ENCODE measurements around the gene ASCC1. TPM values are rescaled to one million over a fixed set of nuclear protein-coding genes. Genes with fewer than 3 reads are reported as not detected.

The ASCC1 gene
- total RNA-seq, 4 donors from 2014 or later: 23.5 to 37.8 (median 29.8) TPM

DNA sequence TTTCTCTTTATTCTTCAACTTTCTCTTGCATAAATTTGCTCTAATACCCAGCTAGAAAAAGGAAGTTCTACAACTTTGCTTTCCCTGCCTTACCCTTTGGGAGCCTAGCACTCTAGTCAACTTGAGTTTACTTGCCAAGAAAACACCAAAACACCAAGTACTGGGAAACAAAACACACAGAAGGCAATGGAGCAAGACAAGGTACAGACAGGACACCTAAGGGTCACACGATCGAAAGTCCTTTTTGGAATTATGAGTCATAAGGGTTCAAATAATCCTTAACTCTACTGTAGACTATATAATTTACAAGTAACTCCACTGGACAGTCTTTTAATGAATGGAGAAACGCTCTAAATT is 42.8 kb downstream of the ASCC1 start:
- H3K36me3 ChIP-seq: peaks cover 0 to 10% (median 5%) of the 10 kb centered on the region in 4 donors
- 88% methylated on average over 3 of the region's 3 CpGs for WGBS
- H3K4me3 ChIP-seq: no peak overlapping the region
- no peaks in the 10 kb centered on the region for H3K9me3 ChIP-seq
- H3K27ac ChIP-seq (replicated peaks in 1 of 4): no peak overlapping the region
- intact Hi-C loops (cut with DNase I): no loop called here
- H3K27me3 ChIP-seq: no peaks in the 10 kb centered on the region
- TF ChIP-seq EP300 (IDR thresholded peaks at IDR 0.05) (no peak), POLR2A (IDR thresholded peaks at IDR 0.05; ENCODE audit: low read depth) (no peak), POLR2AphosphoS5 (IDR thresholded peaks at IDR 0.05) (no peak)
- TF ChIP-seq, protein P1, sequence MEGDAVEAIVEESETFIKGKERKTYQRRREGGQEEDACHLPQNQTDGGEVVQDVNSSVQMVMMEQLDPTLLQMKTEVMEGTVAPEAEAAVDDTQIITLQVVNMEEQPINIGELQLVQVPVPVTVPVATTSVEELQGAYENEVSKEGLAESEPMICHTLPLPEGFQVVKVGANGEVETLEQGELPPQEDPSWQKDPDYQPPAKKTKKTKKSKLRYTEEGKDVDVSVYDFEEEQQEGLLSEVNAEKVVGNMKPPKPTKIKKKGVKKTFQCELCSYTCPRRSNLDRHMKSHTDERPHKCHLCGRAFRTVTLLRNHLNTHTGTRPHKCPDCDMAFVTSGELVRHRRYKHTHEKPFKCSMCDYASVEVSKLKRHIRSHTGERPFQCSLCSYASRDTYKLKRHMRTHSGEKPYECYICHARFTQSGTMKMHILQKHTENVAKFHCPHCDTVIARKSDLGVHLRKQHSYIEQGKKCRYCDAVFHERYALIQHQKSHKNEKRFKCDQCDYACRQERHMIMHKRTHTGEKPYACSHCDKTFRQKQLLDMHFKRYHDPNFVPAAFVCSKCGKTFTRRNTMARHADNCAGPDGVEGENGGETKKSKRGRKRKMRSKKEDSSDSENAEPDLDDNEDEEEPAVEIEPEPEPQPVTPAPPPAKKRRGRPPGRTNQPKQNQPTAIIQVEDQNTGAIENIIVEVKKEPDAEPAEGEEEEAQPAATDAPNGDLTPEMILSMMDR (IDR thresholded peaks at IDR 0.05): no peak
- H3K4me1 ChIP-seq: peaks cover 15 to 26% (median 18%) of the 10 kb centered on the region in 4 donors
- no peak for DNase-seq (ENCODE audit: extremely low spot score)

DNA sequence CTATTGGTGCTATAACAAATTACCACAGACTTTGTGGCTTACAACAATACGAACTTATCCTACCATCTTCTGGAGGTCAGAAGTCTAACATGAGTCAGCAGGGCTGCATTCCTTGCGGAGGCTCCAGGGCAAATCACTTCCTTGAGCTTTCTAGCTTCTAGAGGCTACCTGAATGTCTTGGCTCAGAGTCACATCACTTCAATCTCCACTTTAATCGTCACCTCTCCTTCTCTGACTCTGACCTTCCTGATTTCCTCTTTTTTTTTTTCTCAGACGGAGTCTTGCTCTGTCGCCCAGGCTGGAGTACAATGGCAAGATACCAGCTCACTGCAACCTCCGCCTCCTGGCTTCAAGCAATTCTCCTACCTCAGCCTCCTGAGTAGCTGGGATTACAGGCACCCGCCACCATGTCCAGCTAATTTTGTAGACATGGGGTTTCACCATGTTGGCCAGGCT is 44.9 kb downstream of the ASCC1 start:
- TF ChIP-seq, protein P1 (IDR thresholded peaks at IDR 0.05): no peak
- no peaks in the 10 kb centered on the region for H3K27me3 ChIP-seq
- H3K4me3 ChIP-seq: no peak overlapping the region
- no peak overlapping the region for H3K27ac ChIP-seq (replicated peaks in 1 of 4)
- no peak for DNase-seq (ENCODE audit: extremely low spot score)
- intact Hi-C loops (cut with DNase I): no loop called here
- WGBS: 75% methylated on average over 7 of the region's 7 CpGs
- H3K9me3 ChIP-seq: no peaks in the 10 kb centered on the region
- H3K4me1 ChIP-seq: peaks cover 13 to 24% (median 17%) of the 10 kb centered on the region in 4 donors
- peaks cover 0 to 8% (median 3%) of the 10 kb centered on the region in 4 donors for H3K36me3 ChIP-seq

DNA sequence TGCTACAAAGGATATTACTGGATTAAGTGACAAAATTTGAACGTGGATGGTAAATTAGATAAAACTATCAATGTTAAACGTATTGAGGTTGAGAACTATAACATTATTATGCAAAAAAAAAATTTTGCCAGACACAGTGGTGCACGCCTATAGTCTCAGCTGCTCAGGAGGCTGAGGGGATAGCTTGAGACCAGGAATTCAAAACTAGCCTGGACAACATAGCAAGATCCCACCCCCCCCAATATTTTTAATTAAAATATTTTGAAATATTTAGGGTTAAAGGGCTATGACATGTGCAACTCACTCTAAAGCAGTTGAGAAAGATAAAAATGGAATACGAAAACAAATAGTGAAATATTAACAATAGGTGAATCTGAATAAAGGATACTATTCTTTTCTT is 45.3 kb downstream of the ASCC1 start:
- WGBS: 83% methylated on average over 4 of the region's 4 CpGs
- peaks cover 13 to 20% (median 15%) of the 10 kb centered on the region in 4 donors for H3K4me1 ChIP-seq
- intact Hi-C loops (cut with DNase I): no loop called here
- DNase-seq (ENCODE audit: extremely low spot score): no peak
- H3K4me3 ChIP-seq: no peak overlapping the region
- H3K36me3 ChIP-seq: peaks cover 0 to 8% (median 3%) of the 10 kb centered on the region in 4 donors
- H3K27me3 ChIP-seq: no peaks in the 10 kb centered on the region
- no peak overlapping the region for H3K27ac ChIP-seq (replicated peaks in 1 of 4)
- TF ChIP-seq POLR2A (IDR thresholded peaks at IDR 0.05; ENCODE audit: low read depth) (no peak), EP300 (IDR thresholded peaks at IDR 0.05) (no peak), POLR2AphosphoS5 (IDR thresholded peaks at IDR 0.05) (no peak)
- TF ChIP-seq, protein P1 (IDR thresholded peaks at IDR 0.05): no peak
- H3K9me3 ChIP-seq: no peaks in the 10 kb centered on the region

DNA sequence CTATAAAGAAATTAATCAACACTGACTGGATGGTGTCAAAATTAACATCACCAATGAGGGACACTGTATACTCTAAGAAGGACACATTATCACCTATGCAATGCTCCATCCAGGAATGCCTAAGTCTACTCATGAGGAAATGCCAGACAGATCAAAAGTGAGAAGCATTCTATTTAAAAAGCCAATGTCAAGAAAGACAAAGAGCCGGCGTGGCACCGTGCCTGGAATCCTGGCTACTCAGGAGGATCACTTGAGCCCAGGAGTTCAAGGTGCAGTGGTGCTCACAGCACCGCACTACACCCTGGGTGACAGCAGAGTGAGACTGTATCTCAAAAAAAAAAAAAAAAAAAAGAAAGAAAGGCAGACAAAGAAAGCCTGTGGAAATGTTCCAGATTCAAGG is 45.8 kb downstream of the ASCC1 start:
- WGBS: 72% methylated on average over 4 of the region's 4 CpGs
- Histone ChIP-seq H3K36me3 (peaks cover 0 to 8% (median 3%) of the 10 kb centered on the region in 4 donors), H3K27ac (replicated peaks in 1 of 4) (no peak overlapping the region), H3K4me1 (peaks cover 9 to 15% (median 10%) of the 10 kb centered on the region in 4 donors), H3K4me3 (no peak overlapping the region), H3K27me3 (no peaks in the 10 kb centered on the region), H3K9me3 (no peaks in the 10 kb centered on the region)
- TF ChIP-seq POLR2AphosphoS5 (IDR thresholded peaks at IDR 0.05): no peak
- TF ChIP-seq POLR2A (IDR thresholded peaks at IDR 0.05; ENCODE audit: low read depth): no peak
- no peak for TF ChIP-seq EP300 (IDR thresholded peaks at IDR 0.05)
- TF ChIP-seq, protein P1 (IDR thresholded peaks at IDR 0.05): no peak
- DNase-seq (ENCODE audit: extremely low spot score): no peak
- intact Hi-C loops (cut with DNase I): no loop called here

DNA sequence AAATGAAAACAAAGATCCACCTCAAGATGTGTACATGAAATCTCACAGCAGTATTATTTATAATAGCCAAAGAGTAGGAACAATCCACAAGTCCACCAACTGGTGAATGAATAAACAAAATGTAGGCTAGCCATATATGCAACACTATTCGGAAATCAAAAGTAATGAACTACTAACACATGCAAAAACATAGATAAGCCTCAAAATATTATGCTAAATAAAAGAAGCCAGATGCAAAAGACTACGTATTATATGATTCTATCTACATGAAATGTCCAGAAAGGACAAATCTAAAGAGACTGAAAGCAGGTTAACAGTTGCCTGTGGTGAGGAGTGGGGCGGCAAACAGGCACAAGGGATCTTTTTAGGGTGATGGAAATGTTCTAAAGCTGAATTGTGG is 49.0 kb downstream of the ASCC1 start:
- Histone ChIP-seq H3K36me3 (peaks cover 0 to 8% (median 3%) of the 10 kb centered on the region in 4 donors), H3K4me3 (no peak overlapping the region), H3K27ac (replicated peaks in 1 of 4) (no peak overlapping the region), H3K4me1 (peaks cover 4 to 14% (median 5%) of the 10 kb centered on the region in 4 donors), H3K27me3 (no peaks in the 10 kb centered on the region), H3K9me3 (no peaks in the 10 kb centered on the region)
- DNase-seq (ENCODE audit: extremely low spot score): no peak
- intact Hi-C loops (cut with DNase I): no loop called here
- TF ChIP-seq, protein P1 (IDR thresholded peaks at IDR 0.05): no peak
- TF ChIP-seq POLR2A (IDR thresholded peaks at IDR 0.05; ENCODE audit: low read depth): no peak
- TF ChIP-seq POLR2AphosphoS5 (IDR thresholded peaks at IDR 0.05): no peak
- no peak for TF ChIP-seq EP300 (IDR thresholded peaks at IDR 0.05)
- WGBS: 93% methylated on average over 3 of the region's 3 CpGs

Data from esophagus muscularis mucosa (tissue), 4 donors.